Measurements from ENCODE around the gene EMILIN2.
"Not testable (repeated sequence)": the region's sequence is repeated elsewhere in the genome, so short reads cannot be mapped to it uniquely, and the experiment has no call there.

The EMILIN2 gene

GRCh38 chr18:2847317-2848246 is 776 bp downstream of the EMILIN2 start:
- peak; percentile 79 for DNase-seq

GRCh38 chr18:2848247-2849246 is 1.7 kb downstream of the EMILIN2 start:
- DNase-seq, result no peak

GRCh38 chr18:2850816-2851215 is 4.0 kb downstream of the EMILIN2 start:
- no peak for DNase-seq

GRCh38 chr18:2851771-2852170 is 5.0 kb downstream of the EMILIN2 start:
- peak; percentile 36 for DNase-seq

- DNase-seq, result not testable (repeated sequence)
These were observed 5.7 kb downstream of the EMILIN2 start for GRCh38 chr18:2852460-2852859.

- DNase-seq, result no peak
These were observed 6.5 kb downstream of the EMILIN2 start for GRCh38 chr18:2853173-2853925.

- DNase-seq, result peak; percentile 24
These were observed 7.3 kb downstream of the EMILIN2 start for GRCh38 chr18:2853926-2854664.

GRCh38 chr18:2854875-2855274 is 8.1 kb downstream of the EMILIN2 start:
- DNase-seq, result no peak

GRCh38 chr18:2855560-2856350 is 8.9 kb downstream of the EMILIN2 start:
- no peak for DNase-seq

GRCh38 chr18:2856547-2857170 is 9.9 kb downstream of the EMILIN2 start:
- DNase-seq, result no peak

GRCh38 chr18:2857491-2858131 is 10.8 kb downstream of the EMILIN2 start:
- DNase-seq, result no peak

GRCh38 chr18:2860397-2860796 is 13.6 kb downstream of the EMILIN2 start:
- DNase-seq, result not testable (repeated sequence)

GRCh38 chr18:2863997-2864396 is 17.2 kb downstream of the EMILIN2 start:
- DNase-seq, result not testable (repeated sequence)

- not testable (repeated sequence) for DNase-seq
These were observed 19.7 kb downstream of the EMILIN2 start for GRCh38 chr18:2866465-2866864.

GRCh38 chr18:2869207-2869606 is 22.4 kb downstream of the EMILIN2 start:
- no peak for DNase-seq

- no peak for DNase-seq
These were observed 24.4 kb downstream of the EMILIN2 start for GRCh38 chr18:2871111-2871720.

GRCh38 chr18:2872095-2872494 is 25.3 kb downstream of the EMILIN2 start:
- no peak for DNase-seq

- no peak for DNase-seq
These were observed 28.0 kb downstream of the EMILIN2 start for GRCh38 chr18:2874765-2875164.

GRCh38 chr18:2878656-2879330 is 32.0 kb downstream of the EMILIN2 start:
- peak; percentile 79 for DNase-seq
